ENCODE measurements around the gene CD86.

DNA sequence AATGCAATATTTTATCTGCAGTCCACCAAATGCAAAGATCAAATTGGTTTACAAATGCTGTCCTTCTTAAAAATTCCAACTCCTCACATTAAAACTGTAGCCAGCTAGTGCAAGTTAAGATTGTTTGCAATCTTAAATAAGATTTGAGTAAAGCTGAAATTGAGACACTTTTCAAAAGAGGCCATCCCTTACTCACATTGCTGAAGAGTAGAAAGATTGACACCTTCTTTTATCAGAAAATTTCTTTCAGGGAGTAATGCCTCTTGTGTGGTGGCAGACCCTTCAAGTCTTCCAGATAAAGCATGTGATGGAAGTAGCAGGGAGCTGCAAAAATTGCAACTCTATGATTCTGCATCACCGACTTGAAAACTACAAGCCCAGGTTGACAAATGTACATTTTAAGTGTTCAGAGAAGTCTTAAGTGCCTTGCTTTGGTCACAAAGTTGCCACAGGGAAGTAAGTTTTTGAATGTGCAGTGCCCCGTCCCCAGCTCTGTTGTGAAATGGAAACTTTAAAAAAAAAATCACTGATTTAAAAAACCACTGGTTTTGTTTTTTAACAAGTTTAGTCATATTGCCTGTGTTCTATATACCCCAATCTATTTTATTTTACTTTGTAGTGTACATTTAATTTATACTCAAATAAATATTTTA is 12.6 kb downstream of the CD86 start:
- TF ChIP-seq, protein P1, sequence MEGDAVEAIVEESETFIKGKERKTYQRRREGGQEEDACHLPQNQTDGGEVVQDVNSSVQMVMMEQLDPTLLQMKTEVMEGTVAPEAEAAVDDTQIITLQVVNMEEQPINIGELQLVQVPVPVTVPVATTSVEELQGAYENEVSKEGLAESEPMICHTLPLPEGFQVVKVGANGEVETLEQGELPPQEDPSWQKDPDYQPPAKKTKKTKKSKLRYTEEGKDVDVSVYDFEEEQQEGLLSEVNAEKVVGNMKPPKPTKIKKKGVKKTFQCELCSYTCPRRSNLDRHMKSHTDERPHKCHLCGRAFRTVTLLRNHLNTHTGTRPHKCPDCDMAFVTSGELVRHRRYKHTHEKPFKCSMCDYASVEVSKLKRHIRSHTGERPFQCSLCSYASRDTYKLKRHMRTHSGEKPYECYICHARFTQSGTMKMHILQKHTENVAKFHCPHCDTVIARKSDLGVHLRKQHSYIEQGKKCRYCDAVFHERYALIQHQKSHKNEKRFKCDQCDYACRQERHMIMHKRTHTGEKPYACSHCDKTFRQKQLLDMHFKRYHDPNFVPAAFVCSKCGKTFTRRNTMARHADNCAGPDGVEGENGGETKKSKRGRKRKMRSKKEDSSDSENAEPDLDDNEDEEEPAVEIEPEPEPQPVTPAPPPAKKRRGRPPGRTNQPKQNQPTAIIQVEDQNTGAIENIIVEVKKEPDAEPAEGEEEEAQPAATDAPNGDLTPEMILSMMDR (IDR thresholded peaks at IDR 0.05 in 8 of 11, conservative IDR thresholded peaks at IDR 0.05 in 3 of 11), result no peak
- TF ChIP-seq POLR2AphosphoS5 (IDR thresholded peaks at IDR 0.05) (no peak), POLR2A (IDR thresholded peaks at IDR 0.05) (no peak)

Measured in spleen (tissue), 7 donors.